Stimulated activated CD4-positive, alpha-beta T cell treated with anti-CD3 and anti-CD28 coated beads, Interleukin-4, amount 100 ng/mL, for 24 hours (primary cell): Measurements from ENCODE around the gene TMEM87B.
"Not testable (repeated sequence)": the region's sequence is repeated elsewhere in the genome, so short reads cannot be mapped to it uniquely, and the experiment has no call there.

Experiments used
- DNase-seq: peaks from one replicate; pipeline ENCODE4 v3.0.0-alpha.2; 2020

Gene TMEM87B

DNA sequence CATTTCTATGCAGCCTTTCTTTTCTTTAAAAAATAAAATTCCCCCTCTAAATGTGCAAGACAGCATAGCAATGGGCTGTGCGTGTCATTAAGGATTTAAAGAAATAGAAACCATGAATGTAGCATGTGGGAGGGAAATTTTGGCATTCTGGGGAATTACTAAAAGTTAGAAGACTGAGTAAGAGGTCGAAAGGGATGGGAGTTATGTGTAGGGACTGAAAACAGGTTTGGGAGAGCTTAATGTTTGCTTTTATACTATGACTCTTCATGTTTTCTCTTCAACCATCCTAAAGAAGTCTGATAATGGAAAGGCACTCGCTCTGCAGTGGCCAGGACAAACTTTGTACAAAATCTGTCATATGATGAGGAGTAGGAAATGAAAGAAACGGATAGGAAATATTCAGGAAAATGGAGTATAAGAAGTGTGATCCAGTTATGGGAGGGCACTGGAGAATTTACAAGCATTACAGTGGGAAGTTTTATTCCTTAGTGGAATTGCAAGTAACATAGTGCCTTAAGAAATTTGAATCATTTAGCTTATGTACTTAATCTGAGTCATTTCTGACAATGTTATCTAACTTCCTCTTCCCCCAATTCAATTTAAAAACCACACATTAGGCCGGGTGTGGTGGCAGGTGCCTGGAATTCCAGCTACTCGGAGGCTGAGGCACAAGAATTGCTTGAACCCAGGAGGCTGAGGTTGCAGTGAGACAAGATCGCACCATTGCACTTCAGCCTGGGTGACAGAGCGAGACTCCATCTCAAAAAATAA is 20.6 kb downstream of the TMEM87B start:
- no peak for DNase-seq

DNA sequence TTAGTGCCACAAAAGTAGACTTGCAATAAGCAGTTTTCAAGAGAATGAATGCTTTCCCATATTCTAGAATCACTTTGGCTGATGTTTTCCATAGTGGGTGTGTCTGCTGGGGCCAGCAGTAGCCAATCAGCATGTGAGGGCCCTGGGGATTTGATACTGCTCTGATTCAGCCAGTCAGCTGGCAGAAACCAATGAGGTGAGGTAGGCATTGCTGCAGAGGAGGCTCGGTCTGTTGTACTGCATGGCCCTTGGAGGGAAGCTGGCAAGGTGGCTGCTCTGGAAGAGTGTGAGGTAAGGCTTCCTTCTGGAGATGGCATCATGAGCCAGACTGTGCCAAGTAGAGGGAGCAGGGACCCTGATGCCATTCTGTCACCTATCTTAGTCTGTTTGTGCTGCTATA is 22.7 kb downstream of the TMEM87B start:
- DNase-seq: no peak

DNA sequence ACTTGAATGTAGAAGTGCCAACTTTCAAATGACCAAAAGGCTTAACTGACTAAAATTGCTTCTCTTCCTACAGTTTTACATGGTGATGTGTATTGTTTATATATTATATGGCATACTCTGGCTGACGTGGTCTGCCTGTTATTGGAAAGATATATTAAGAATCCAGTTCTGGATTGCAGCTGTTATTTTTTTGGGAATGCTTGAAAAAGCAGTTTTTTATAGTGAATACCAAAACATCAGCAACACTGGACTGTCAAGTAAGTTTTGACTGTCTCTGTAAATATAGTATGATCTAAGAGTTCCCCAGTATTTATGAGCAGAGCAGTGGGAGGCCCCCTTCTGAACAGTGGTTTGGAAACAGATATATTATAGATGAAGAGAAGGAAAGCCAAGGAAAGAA is 26.2 kb downstream of the TMEM87B start:
- DNase-seq: no peak

DNA sequence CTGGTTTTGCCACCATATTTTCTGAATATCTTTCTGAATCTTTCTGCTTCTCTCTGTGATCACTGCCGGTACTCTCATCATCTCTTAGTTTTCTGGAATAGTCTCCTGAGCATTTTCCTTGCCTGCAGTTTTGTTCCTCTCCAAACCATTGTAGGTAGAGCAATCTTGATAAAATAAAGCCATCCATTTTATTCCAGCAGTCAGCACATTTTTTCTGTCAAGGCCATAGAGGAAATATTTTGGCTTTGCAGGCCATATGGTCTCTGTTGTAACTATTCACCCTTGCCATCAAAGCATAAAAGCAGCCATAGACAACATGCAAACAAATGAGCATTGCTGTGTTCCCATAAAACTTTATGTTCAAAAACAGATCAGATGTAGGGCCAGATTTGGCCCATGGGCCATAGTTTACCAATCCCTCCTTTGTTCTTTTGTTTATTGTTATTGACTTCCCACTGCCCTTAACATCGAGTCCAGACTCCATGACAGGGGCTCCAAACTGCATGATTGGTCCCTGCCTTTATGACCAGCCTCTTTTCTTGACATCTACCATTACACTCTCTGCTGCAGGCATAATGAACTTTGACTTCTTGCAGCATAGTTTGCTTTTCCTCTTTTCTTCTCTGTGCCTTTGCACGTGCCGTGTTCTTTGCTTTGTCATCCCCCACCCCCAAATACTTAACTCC is 29.8 kb downstream of the TMEM87B start:
- no peak for DNase-seq

DNA sequence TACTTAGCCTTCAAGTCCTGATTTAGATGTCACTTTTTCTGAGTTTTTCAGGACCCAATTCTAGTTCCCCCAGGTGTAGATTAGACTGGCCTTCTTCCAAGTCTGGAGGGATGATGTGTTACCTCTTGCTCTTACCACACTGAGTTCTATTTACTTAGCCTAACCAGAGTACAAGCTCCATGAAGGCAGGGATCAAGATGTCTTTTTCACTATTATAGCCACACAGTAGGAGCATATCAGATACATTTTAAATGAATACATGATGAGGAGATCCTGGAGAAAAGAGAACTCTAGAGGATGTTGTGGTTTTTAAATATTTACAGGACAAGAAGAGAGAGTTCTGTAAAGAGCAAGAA is 30.3 kb downstream of the TMEM87B start:
- DNase-seq: no peak

DNA sequence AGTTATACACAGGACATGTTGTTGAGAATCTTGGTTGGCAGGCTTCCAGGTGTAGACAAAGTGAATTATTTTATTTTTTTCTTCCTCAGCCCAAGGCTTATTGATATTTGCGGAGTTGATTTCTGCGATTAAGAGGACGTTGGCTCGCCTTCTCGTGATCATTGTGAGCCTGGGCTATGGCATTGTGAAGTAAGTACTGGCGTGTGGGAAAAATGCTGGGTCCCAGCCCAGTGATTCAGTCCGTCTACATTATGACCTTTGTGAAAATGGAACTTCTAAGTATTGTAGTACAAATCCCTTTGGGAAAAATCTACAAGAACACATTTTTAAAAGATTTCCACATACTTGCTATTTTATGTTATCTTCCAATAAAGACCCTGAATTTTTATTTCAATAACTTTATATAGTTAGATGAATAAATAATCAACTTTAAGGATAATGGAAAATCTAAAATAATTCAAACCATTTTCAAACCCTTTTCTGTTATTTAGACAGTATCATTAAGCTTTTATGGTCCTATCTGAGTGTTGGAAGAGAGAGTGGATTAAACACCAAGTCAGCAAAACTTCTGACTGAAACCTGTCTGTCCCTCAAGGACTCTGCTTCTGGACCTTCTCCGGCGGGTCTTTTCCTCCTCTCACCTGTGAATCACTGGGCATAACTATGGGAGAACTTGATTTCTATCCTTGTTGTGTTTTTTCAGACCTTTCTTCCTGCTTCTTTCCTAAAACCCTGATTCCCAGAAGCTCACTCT is 31.0 kb downstream of the TMEM87B start:
- DNase-seq: no peak

DNA sequence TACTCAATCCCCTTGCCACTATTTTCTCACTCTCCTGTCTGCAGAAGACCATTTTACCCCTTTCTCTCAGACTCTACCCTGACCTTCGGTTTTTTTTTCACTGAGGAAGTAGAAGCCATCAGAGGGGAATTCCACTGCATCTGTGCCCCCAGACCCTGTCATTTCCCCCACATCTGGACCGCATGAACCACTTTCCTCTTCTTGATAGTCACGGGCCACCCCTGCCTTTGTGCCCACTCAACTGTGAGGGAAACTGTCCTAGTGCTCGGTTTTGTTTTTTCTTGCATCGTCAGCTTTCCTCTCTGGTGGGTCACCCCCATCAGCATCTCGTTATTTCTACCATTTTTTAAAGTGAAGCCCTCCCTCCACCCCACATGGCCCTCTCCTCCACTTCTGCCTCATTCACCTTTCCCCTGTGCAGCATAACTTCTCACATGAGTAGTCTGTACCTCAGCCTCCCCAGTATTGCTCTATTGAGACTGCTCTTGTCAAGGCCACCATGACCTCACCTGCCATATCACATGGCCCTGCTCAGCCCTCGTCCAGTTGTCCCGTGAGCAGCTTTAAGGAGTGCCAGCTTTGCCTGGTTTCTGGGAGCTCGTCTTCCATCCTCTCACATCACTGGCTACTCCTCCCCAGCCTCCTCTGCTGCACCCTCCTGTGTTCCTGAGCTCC is 32.4 kb downstream of the TMEM87B start:
- DNase-seq: no peak

DNA sequence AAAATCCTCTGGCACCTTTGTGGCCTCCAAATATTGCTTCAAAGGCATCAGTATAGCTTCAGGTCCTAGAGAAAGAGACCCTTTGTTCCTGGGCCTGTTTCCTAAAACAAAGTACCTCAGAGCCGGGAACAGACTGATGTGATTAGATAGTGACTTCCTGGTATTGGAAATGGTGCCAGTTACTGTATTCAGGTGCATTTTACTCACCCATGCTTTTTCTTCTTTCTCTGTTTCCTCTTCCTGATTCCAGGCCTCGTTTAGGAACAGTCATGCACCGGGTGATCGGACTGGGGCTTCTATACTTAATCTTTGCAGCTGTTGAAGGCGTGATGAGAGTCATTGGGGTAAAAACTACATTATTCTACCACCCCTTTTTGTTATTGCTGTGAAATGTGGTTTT is 34.3 kb downstream of the TMEM87B start:
- DNase-seq: no peak

DNA sequence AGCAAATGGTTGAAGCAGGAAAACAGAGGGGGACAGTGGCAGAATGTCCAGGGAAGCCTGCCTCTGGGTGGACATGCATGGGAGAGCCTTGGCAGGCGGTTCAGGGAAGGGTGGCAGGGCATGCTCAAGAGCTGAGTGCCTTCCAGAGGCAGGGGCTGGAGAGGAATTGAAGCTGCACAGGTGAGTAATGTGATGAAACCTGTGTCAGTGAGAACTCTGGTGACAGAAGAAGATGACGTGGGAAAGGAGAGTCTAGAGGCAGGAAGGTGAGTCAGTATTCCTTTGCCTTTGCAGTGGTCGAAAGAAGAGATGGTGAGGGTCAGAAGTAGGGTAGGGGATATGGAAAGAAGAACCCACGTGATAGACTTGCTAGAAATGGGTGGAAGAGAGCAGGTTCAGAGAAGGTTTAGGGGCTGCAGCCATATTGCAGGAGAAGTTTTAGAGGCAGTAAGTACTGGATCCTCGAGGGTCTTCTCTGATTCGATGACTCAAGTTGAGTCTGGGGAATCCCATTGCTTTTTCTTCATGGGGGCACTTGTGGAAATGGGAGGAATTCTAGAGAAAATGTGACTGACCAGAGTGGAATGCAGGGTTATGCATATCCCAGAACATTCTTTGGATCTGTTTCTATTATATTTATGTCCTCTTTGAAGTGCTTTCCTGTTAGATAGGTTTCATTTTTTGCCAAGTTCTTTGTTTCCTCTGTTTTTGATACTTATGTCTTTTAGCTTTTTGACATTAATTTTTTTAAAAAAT is 37.4 kb downstream of the TMEM87B start:
- no peak for DNase-seq

DNA sequence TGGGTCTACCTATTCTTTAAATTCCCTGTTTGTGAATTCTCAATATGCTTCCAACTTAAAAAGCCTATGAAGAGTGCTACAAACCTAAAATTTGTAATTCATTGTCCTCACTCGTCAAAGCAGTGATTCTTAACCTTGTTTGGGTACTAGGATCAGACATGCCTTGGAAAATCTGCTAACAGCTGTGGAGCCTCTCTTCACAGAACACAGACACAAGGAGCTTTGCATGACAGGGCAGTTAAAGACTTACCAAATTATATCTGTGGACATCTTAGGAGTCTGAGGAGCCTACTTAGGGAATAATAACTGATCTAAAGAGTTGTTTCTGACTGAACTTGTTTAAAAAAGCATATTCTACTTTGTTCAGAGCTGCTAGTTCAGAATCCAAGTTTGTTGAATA is 38.1 kb downstream of the TMEM87B start:
- DNase-seq: no peak

DNA sequence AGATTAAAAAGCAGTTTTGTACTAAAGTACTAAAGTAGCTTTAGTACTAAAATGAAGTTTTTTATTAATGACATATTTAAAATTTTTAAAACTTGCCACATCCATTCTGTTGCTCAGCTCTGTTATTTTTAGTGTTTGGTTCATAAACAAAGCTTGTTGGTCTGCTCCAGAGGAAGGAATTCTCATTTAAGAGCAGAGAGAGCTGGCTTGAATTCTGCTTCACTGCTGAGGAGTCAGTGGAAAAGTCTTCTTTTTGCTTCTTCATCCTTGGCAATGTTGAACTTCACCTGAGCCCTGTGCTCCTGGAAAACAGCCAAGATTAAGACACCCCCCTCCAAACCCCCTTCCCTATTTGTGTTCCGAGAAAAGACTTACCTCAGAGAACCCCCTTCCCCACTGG is 40.6 kb downstream of the TMEM87B start:
- DNase-seq: no peak

DNA sequence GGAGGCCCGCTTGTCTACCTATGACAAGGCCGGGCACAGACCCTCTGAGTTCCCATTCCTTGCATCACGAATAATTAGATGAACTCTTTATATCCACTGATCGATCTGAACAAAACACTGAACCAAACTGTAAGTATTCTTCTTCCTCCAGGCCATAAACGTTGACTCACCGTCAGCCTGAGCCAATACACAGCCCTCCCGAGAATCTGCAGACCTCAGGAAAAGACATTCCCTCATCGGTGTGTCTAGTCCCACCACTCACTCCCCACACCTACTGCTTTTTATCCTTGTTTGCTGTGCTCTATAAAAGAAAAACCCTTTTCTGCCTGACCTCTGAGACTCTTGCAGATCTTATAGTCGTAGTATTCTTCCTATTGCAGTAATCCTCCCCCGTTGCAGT is 41.0 kb downstream of the TMEM87B start:
- no peak for DNase-seq

DNA sequence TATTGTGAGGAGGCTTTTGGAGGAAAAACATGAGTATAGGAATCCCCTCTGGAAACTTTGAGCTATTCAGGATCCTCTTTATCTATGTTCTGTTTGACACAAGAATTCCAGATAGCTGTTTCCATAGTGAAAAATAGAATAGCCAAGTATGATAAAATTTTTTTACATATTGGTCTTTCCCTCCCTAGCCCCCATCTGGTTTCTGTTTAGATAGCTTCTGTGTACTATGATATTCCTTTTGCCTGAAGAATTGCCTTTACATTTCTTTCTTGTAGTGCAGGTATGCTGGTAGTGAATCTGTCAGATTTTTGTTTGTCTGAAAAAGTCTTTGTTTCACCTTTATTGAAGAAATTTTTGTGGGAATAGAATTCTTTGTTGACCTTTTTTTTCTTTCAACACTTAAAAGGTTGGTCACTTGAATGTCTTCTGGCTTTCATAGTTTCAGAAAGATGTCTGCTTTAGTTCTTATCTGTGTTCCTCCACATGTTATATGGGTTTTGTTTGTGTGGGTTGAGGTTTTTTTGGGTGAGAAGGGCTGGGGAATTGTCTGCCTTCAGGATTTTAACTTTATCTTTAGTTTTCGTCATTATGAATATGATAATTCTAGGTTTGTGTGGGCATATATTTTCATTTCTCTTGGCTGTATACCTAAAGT is 53.2 kb downstream of the TMEM87B start:
- no peak for DNase-seq

DNA sequence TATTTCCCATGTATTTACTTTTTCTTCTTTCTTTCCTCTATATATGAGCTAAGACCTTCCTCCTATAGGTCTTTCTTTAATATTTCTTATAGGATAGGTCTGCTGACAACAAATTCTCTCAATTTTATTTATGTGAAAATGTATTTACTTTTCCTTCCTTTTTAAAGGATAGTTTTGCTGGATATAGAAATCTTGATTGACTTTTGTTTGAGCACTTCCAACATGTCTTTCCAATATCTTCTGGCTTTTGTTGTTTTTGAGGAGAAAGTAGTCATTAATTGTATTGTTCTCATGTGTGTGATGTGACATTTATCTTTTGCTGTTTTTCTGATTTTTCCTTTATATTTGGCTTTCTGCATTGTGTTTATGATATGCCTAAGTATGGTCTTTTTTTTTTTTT is 54.2 kb downstream of the TMEM87B start:
- DNase-seq: no peak

DNA sequence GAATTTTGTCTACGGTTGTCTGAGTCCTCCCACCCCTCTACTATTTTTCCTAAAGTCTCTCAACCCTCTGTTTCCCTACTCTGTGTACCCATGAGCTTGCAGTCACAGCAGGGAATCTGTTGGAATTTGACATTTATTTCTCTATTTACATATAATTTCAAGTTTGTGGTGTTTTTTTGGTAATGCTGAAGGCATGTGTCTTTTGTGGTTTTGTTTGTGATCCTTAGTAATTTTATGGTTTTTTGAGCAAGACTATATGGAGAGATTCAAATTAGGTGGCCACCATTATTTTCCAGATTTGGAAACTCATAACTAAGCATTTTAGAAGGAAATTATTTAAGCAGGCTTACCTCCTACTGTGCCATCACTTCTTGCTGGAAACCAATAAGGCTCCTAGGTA is 55.9 kb downstream of the TMEM87B start:
- no peak for DNase-seq

DNA sequence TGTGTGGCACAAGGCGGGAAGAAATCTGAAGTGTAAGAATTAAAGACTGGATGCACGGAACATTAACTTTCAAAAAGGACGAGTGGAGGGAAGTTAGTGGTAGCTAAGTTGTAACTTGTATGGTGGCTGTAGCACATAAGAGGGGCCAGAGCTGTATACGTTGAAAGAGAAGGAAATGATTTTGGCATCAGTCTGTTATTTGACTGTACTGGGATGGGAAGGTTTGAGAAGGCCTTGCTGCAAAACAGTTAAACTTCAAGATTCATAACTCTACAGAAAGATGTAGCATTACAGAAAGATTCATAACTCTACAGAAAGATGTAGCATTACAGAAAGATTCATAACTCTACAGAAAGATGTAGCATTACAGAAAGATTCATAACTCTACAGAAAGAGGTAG is 58.3 kb downstream of the TMEM87B start:
- DNase-seq: not testable (repeated sequence)

DNA sequence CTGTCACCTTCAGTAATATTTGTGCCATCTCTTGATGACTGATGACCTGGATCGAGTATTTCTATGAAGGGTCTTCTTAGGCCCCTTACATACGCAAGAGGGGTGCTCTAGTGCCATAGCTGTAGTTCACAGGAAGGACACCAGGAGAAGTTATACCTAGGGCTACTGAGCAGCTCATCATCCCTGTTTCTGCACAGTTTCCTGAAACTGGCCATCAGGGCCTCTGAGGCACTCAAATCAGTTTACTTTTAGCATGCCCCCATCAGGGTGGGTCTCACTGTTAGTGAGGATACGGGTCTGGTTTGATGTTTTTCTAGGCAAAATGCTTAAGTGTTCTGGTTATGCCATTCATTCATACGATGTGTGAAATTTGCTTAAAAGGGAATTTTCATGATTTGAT is 63.1 kb downstream of the TMEM87B start:
- no peak for DNase-seq

DNA sequence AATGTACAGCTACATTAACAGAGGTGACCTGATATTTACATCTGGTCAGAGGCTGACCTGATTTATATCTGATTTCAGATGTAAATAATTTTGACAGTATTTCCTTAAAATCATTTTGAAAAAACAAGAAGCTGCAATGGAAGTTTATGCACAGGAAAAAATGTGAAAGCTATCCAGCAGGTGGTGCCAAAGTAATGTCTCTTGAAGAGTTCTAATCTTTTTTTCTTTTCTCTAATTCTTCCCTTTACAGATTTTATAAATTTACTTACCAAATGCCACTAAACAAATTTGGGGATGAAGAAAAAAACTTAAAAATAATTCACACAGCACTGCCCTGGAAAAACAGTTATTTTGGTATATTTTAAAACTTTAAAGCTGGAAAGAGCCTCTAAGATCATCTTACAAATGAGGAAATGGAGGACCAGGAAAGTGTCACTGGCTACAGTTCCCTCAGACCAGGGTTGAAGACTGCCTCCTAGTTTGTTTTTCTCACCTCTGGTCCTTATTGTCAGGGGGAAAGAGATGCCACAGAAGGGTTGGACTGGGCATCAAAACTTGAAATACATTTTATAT is 66.7 kb downstream of the TMEM87B start:
- peak; percentile 65 for DNase-seq

DNA sequence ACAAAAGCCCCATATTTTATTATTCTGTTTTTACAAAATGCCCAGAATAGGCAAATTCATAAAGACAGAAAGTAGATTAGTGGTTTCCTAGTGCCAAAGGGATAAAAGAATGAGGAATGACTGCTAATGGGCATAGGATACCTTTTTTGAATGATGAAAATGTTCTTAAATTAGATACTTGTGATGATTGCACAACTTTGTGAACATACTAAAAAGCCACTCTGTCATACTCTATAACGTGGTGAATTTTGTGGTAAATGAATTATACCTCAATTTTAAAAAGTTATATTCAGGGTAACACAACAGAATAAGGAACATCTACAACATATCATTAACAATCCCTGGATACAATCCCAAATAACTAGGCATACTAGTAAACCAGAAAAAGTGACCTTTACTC is 74.0 kb downstream of the TMEM87B start:
- DNase-seq: no peak

DNA sequence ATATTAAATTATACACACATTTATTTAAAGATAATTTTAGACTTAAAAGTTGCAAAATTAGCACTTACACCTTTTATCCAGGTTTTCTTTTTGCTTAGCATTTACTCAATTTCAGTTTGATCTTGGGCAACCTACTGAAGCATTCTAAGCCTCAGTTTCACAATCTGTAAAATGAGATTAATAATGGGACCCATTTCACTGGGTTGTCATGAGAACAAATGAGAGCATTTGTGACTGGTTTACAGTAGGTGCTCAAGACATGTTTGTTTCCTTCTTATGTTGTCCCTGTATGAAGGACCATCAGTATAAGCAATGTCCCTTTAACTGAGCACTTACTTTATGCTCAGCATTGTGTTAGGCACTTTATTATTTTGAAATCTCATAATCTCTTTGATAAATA is 78.3 kb downstream of the TMEM87B start:
- no peak for DNase-seq

DNA sequence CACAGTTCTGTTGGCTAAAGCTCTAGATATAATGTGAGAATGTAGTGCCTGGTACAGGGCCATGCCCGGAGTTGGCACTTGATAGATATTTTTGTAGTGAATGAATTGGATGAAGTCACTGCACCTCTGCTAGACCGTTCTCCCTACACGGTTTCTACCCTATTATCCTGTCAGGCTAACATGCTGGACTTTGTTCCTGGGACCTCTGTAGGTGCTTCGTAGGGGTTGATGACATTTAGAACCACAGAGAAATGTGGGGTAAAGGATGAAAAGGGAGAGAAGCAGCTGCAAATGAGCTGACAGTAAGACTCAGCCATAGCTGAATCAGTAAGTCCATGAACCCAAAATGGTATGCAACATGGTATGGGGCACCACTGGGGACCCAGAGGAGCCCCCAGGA is 79.1 kb downstream of the TMEM87B start:
- no peak for DNase-seq

DNA sequence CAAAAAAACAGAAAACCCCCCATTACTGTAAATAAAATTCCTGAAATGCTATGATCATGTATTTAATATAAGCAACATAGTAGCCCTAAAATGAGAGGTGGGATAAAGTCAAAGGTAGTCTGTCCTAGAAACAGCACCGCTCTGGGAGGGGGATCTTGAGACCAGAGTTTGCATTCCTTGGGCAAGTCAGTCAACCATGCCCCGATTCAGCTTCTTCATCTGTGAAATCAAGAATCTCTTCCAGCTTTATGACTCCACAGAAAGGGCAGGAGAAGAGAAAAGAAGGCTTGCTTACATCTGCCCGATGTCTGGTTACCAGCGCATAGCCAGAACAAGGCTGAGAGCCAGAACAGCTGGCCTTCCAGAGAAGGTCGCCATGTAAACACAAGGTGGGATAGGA is 81.0 kb downstream of the TMEM87B start:
- DNase-seq: no peak
